GM12878 (cell line): Measurements from ENCODE around the gene SORL1. TPM values are rescaled to one million over a fixed set of nuclear protein-coding genes. Genes with fewer than 3 reads are reported as not detected.

Experiments used
- ATAC-seq: fragments of 200-7000 bp; cut with Tn5 transposase; 3 replicates; pipeline ENCODE4 v1.9.1; 2020; ENCODE audit warnings: mild to moderate bottlenecking, moderate library complexity
- BruUV-seq: library from RNA; stranded (reverse); fragments of 400-500 nt; replicated peaks from 2 replicates; lab custom pipeline; 2021; lab: Mats Ljungman, UMichigan
- CTCF ChIA-PET: fragments of 300-600 bp; sonication (Branson Sonifier 250); formaldehyde crosslinking; extraction: SDS; loops from one replicate; lab custom pipeline; 2021; ENCODE audit warnings: inconsistent platforms; lab: Yijun Ruan, JAX
- POLR2A ChIA-PET: fragments of 350-600 bp; formaldehyde crosslinking; extraction: SDS; loops from one replicate; lab custom pipeline; 2021; ENCODE audit warnings: inconsistent platforms; lab: Charles Lee
- RAD21 ChIA-PET: fragments of 300-600 bp; sonication (Branson Sonifier 250); formaldehyde crosslinking; loops from one replicate; lab custom pipeline; 2023; ENCODE audit warnings: antibody characterized with exemption; ENCODE audit not compliant: unreplicated experiment; lab: Charles Lee
- SMC1A ChIA-PET: fragments of 300-600 bp; sonication (Branson Sonifier 250); formaldehyde crosslinking; loops from one replicate; lab custom pipeline; 2023; ENCODE audit not compliant: unreplicated experiment, uncharacterized antibody; lab: Charles Lee
- DNase-seq: peaks from one replicate; pipeline ENCODE4 v3.0.0-alpha.2; 2011; ENCODE audit warnings: low read depth, low spot score
- FAIRE-seq: peaks from 3 replicates; lab custom pipeline; 2011; peaks lifted over from hg19 to GRCh38; lab: Jason Lieb, UNC
- H2AFZ ChIP-seq: 2 replicates; pipeline ENCODE4 v1.6.0; 2011; ENCODE audit warnings: low read depth, low read length, control low read depth; ENCODE audit not compliant: control insufficient read depth
- H3K27ac ChIP-seq: 2 replicates; pipeline ENCODE4 v1.5.1; 2011; ENCODE audit warnings: control low read depth; ENCODE audit not compliant: control insufficient read depth, insufficient read depth
- H3K27me3 ChIP-seq, 2 experiments: replicated peaks in 1 of 2; 2 replicates each; pipeline versions ENCODE4 v1.6.0 to v1.6.1; 2011; ENCODE audit warnings: low read length in 1 of 2; ENCODE audit not compliant: control insufficient read depth in 2 of 2, insufficient read depth in 2 of 2
- H3K36me3 ChIP-seq, 2 experiments: 2 replicates each; pipeline ENCODE4 v1.5.1; 2011; ENCODE audit warnings: low read length in 1 of 2; ENCODE audit not compliant: control insufficient read depth in 2 of 2, insufficient read depth in 2 of 2
- H3K4me1 ChIP-seq: 2 replicates; pipeline ENCODE4 v1.6.1; 2011; ENCODE audit warnings: mild to moderate bottlenecking, low read length, moderate library complexity, mixed read lengths; ENCODE audit not compliant: control insufficient read depth, insufficient read depth
- H3K4me2 ChIP-seq: 2 replicates; pipeline ENCODE4 v1.6.0; 2011; ENCODE audit warnings: control low read depth; ENCODE audit not compliant: control insufficient read depth, insufficient read depth
- H3K4me3 ChIP-seq: fragments of 200-600 bp; sonication (generic); 2 replicates; pipeline ENCODE4 v1.5.1; 2016
- H3K79me2 ChIP-seq: 2 replicates; pipeline ENCODE4 v1.6.0; 2011; ENCODE audit warnings: low read length; ENCODE audit not compliant: control insufficient read depth, insufficient read depth
- H3K9ac ChIP-seq: 2 replicates; pipeline ENCODE4 v1.8.0; 2011; ENCODE audit warnings: low read length, control low read depth, mixed read lengths; ENCODE audit not compliant: control insufficient read depth, insufficient read depth
- H3K9me3 ChIP-seq: replicated peaks from 3 replicates; pipeline ENCODE4 v1.5.1; 2011; ENCODE audit warnings: mild to moderate bottlenecking, low read length; ENCODE audit not compliant: control insufficient read depth, insufficient read depth
- H4K20me1 ChIP-seq: 2 replicates; pipeline ENCODE4 v1.6.0; 2011; ENCODE audit not compliant: control insufficient read depth, insufficient read depth
- BCL11A ChIP-seq: IDR thresholded peaks from 2 replicates; pipeline ENCODE4 v1.6.1; 2011; ENCODE audit warnings: low read depth, low read length
- CEBPB ChIP-seq, 2 experiments: fragments of 150-350 bp in 1 of 2; IDR thresholded peaks; 2 replicates each; pipeline ENCODE4 v1.6.1; 2012 to 2014; ENCODE audit warnings: low read depth in 2 of 2, low read length in 2 of 2, borderline replicate concordance in 1 of 2, inconsistent platforms in 1 of 2
- RB1 ChIP-seq: fragments of 450-650 bp; formaldehyde crosslinking; IDR thresholded peaks from 2 replicates; pipeline ENCODE4 v1.6.1; 2017; ENCODE audit warnings: mild to moderate bottlenecking, borderline replicate concordance
- WGBS: methylation state at CpG from one replicate; pipeline ENCODE4 v1.1.6; 2016; ENCODE audit warnings: low lambda C conversion rate; ENCODE audit not compliant: insufficient replicate concordance, insufficient coverage; ENCODE audit errors: missing lambda C conversion rate; 5-methylcytosine and 5-hydroxymethylcytosine counted together
- in situ Hi-C: fragments of 300-500 bp; cut with MboI; formaldehyde crosslinking; loops from 9 replicates; pipeline ENCODE4 v1.14.3; 2018; ENCODE audit warnings: mixed read lengths
- intact Hi-C: fragments of 100-400 bp; cut with micrococcal nuclease; formaldehyde crosslinking; loops from one replicate; pipeline ENCODE4 v1.14.2; 2022; ENCODE audit not compliant: unreplicated experiment
- polyA plus RNA-seq, 11 experiments: library from polyadenylated mRNA; depleted of rRNA in 4 of 11; unstranded in 6 of 11; stranded (reverse) in 5 of 11; fragments of >200 nt; fragmentation: Nextera tagmentation in 4 of 11; fragmentation: Illumina TruSeq in 1 of 11; extraction: Ambion mirVana in 4 of 11; extraction: Trizol in 1 of 11; gene quantifications; 1 replicate in 1 of 11; 2 replicates in 10 of 11; pipeline versions ENCODE4 v1.2.1 to v1.2.3, GENCODE V29; 2011 to 2016; ENCODE audit warnings: inconsistent platforms in 2 of 11, missing spikeins in 2 of 11, low read depth in 1 of 11
- total RNA-seq, 4 experiments: library from RNA; depleted of rRNA in 3 of 4; stranded (reverse); fragments of >200 nt in 3 of 4; fragmentation: Illumina TruSeq in 1 of 4; extraction: Trizol in 1 of 4; gene quantifications; 2 replicates each; pipeline versions ENCODE4 v1.2.1 to v1.2.3, GENCODE V29; 2013 to 2021
- TF ChIP-seq, protein P1 (sequence below): fragments of 450-650 bp; IDR thresholded peaks from 2 replicates; pipeline ENCODE4 v1.6.1; 2016; ENCODE audit warnings: mild to moderate bottlenecking
- TF ChIP-seq, protein P2 (sequence below): fragments of 450-650 bp; IDR thresholded peaks from 2 replicates; pipeline ENCODE4 v1.6.1; 2017; ENCODE audit warnings: low read depth, mild to moderate bottlenecking, moderate library complexity

Gene SORL1
- total and polyA plus RNA-seq, 10 of the 15 experiments (the other 5 are each of a cell fraction or from before 2014, with no cell fraction given) = 20.2 to 107 (median 59.9) TPM

DNA sequence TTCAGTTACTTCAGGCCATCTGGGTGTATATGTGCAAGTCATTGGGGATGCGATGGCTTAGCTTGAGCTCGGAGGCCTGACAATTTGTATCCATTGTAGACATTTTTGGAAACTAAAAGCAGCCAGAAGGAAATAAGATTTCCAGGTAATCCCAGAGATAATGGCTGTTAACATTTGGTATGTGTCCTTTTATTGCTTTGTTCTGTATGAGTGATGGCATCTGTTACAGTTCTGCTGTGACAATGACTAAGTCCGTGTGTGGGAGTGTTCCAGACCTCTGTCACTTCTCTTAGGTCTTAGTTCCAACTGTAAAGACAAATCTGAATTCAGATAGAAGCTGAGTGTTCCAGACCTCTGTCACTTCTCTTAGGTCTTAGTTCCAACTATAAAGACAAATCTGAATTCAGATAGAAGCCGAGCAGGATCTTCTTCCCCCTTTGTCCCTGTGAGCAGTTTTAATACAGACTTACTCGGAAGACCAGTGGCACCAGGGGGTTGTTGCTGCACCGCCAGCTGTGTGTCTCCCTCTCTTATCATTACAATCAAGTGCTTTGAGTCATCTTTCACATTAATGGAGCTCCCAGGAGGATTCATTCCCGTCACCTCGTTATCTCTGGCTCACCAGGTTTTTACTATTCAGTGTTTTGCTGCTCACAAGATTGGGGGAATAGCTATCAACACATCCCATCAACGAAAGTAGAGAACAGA is 191.5 kb downstream of the SORL1 start (continued):
- TF ChIP-seq, protein P1, sequence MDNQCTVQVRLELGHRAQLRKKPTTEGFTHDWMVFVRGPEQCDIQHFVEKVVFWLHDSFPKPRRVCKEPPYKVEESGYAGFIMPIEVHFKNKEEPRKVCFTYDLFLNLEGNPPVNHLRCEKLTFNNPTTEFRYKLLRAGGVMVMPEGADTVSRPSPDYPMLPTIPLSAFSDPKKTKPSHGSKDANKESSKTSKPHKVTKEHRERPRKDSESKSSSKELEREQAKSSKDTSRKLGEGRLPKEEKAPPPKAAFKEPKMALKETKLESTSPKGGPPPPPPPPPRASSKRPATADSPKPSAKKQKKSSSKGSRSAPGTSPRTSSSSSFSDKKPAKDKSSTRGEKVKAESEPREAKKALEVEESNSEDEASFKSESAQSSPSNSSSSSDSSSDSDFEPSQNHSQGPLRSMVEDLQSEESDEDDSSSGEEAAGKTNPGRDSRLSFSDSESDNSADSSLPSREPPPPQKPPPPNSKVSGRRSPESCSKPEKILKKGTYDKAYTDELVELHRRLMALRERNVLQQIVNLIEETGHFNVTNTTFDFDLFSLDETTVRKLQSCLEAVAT = no peak
- no peak for TF ChIP-seq CEBPB (IDR thresholded peaks at IDR 0.05; ENCODE audit: borderline replicate concordance in 1 of 2, low read depth in 2 of 2, low read length in 2 of 2)
- TF ChIP-seq, protein P2, sequence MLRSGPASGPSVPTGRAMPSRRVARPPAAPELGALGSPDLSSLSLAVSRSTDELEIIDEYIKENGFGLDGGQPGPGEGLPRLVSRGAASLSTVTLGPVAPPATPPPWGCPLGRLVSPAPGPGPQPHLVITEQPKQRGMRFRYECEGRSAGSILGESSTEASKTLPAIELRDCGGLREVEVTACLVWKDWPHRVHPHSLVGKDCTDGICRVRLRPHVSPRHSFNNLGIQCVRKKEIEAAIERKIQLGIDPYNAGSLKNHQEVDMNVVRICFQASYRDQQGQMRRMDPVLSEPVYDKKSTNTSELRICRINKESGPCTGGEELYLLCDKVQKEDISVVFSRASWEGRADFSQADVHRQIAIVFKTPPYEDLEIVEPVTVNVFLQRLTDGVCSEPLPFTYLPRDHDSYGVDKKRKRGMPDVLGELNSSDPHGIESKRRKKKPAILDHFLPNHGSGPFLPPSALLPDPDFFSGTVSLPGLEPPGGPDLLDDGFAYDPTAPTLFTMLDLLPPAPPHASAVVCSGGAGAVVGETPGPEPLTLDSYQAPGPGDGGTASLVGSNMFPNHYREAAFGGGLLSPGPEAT = no peak

DNA sequence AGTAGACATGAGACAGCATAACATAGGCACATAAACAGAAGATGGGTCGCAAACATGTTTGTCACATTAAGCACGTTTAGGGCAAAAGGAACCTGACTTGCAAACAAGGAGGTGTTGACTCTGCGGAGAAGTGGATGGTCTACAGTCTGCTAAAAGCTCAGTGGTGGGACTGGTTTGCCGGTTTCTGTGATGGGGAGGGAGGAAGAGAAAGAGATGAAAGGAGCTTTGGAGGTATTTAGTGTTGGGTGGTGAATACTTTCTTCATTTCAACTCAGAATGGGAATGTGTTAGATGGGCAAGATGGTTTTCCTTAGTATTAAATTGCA is 192.0 kb downstream of the SORL1 start:
- BruUV-seq = no TSS peak
- Histone ChIP-seq H3K4me1 (no peaks in the 10 kb centered on the region), H4K20me1 (no peaks in the 10 kb centered on the region), H3K27me3 (no peaks in the 10 kb centered on the region), H3K4me3 (no peak overlapping the region), H2AFZ (no peak overlapping the region), H3K79me2 (no peaks in the 10 kb centered on the region), H3K9ac (no peak overlapping the region), H3K36me3 (no peaks in the 10 kb centered on the region), H3K27ac (no peak overlapping the region), H3K9me3 (no peaks in the 10 kb centered on the region), H3K4me2 (no peak overlapping the region)
- ChIA-PET RAD21 (no interaction called here), POLR2A (interaction anchor here (0.6 kb wide), 1 partner anchor 328 kb away, joined by 3 read pairs; no protein-coding TSS in a partner anchor), SMC1A (interaction anchor here (0.8 kb wide), 1 partner anchor 11 kb away, joined by 4 read pairs; no protein-coding TSS in a partner anchor), CTCF (interaction anchor here (0.6 to 4.7 kb wide), 2 partner anchors 11 to 251 kb away, joined by 3 to 37 read pairs; no protein-coding TSS in a partner anchor)
- FAIRE-seq = no peak
- WGBS = 73% methylated on average over 4 of the region's 4 CpGs
- intact Hi-C loops = no loop called here
- no peak for ATAC-seq
- in situ Hi-C loops = no loop called here
- no peak for DNase-seq
- no peak for TF ChIP-seq BCL11A
- no peak for TF ChIP-seq RB1
